H1 (cell line): ENCODE data around the gene CCDC74A. TPM values are rescaled to one million over a fixed set of nuclear protein-coding genes. Genes with fewer than 3 reads are reported as not detected.

Experiments used
- KDM4A ChIP-seq: IDR thresholded peaks from one replicate; pipeline ENCODE4 v1.7.1; 2012; ENCODE audit warnings: low read depth, mild to moderate bottlenecking, moderate library complexity, low read length, inconsistent platforms; ENCODE audit not compliant: severe bottlenecking
- SIRT6 ChIP-seq: IDR thresholded peaks from one replicate; pipeline ENCODE4 v1.7.1; 2012; ENCODE audit warnings: low read length, inconsistent platforms
- SP1 ChIP-seq: IDR thresholded peaks from 2 replicates; pipeline ENCODE4 v1.6.1; 2011; ENCODE audit warnings: low read depth, low read length
- SP2 ChIP-seq: IDR thresholded peaks from 2 replicates; pipeline ENCODE4 v1.6.1; 2012; ENCODE audit warnings: mild to moderate bottlenecking, low read length, inconsistent platforms
- microRNA-seq, 2 experiments: library from miRNA; unstranded; fragments of <30 nt; microRNA quantifications; one replicate each; pipeline versions ENCODE4 to v1.2.0, GENCODE V29; 2016 to 2020; ENCODE audit warnings: borderline microRNAs expressed in 2 of 2, borderline number of aligned reads in 2 of 2, borderline replicate concordance in 1 of 2
- polyA plus RNA-seq, 7 experiments: library from polyadenylated mRNA; depleted of rRNA in 3 of 7; stranded (reverse) in 5 of 7; unstranded in 2 of 7; fragments of >200 nt in 5 of 7; fragments of 200-250 nt in 2 of 7; gene quantifications; 1 replicate in 5 of 7; 2 replicates in 1 of 7; 4 replicates in 1 of 7; pipeline versions ENCODE4 v1.2.1 to v1.2.3, GENCODE V29; 2011 to 2013; ENCODE audit warnings: missing spikeins in 2 of 7, mixed read lengths in 2 of 7
- total RNA-seq: library from RNA; stranded (reverse); fragmentation: NEBNext Ultra II Directional; extraction: Animal tissue kit (Norgen Biotek cat#: 25700); gene quantifications from 2 replicates; pipeline ENCODE4 v1.2.1, GENCODE V29; 2021

The CCDC74A gene
- total and polyA plus RNA-seq, 2 of the 8 experiments (the other 6 are each of a cell fraction or from before 2014, with no cell fraction given): 18.1 to 21.0 TPM

DNA sequence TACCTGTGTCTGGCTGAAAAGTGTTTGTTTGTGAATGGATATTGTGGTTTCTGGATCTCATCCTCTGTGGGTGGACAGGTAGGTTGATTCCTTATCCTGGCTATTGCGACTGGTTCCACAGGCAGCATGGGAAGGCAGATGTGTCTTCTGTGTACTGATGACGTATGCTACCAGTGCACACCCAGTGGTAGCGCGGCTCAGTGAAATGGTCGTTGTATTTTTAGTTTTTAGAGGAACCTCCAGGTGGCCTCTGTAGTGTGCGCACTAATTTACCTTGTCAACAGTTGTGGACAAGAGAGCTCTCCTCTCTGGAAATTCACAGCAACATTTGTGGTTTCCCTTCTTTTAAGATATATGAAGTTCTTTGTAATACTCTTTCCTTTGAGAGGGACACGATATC is 52.5 kb downstream of the CCDC74A start (continued):
- TF ChIP-seq KDM4A (no peak), SP2 (no peak), SP1 (no peak), SIRT6 (no peak)

Small RNA genes within 50 kb of the gene (microRNA-seq; reads per million reads assigned to microRNA genes)
- gene MIR4784: 0 reads per million in 2 experiments

Other genes starting within 250 kb of the CCDC74A start
- 0.17 and 0.22 TPM in 2 replicates for gene RAB6D, start 163.7 kb upstream of the CCDC74A start, total RNA-seq
- gene RAB6D, start 163.7 kb upstream of the CCDC74A start, polyA plus RNA-seq (2011; rRNA removed): 0.05 and 0.06 TPM in 2 replicates
- 0.21 TPM in 1 of 2 replicates, not detected in the other for gene TUBA3D, start 51.8 kb upstream of the CCDC74A start, total RNA-seq
- gene TUBA3D, start 51.8 kb upstream of the CCDC74A start, polyA plus RNA-seq (2011; rRNA removed): 0.15 and 0.36 TPM in 2 replicates
- gene MZT2A, start 35.5 kb upstream of the CCDC74A start, total RNA-seq: 116 and 123 TPM in 2 replicates
- 120 and 200 TPM in 2 replicates for gene MZT2A, start 35.5 kb upstream of the CCDC74A start, polyA plus RNA-seq (2011; rRNA removed)